GM18505 (cell line): ENCODE data around the gene EFCAB3.
A peak's percentile ranks its signal among the peaks of the same experiment; 100 is the strongest.
"Not testable (repeated sequence)": the region's sequence is repeated elsewhere in the genome, so short reads cannot be mapped to it uniquely, and the experiment has no call there.

Experiments
- ATAC-seq: cut with Tn5 transposase; IDR thresholded peaks from one replicate; pipeline ENCODE4 v1.9.1; 2021; ENCODE audit not compliant: unreplicated experiment
- POLR2A ChIP-seq: IDR thresholded peaks from 4 replicates; pipeline ENCODE4 v1.6.1; 2011; ENCODE audit warnings: borderline replicate concordance; ENCODE audit not compliant: insufficient read depth, insufficient read length; ENCODE audit errors: extremely low read depth

Gene EFCAB3

GRCh38 chr17:62380253-62380652 is at the start of gene EFCAB3:
TSS of gene EFCAB3 (plus strand) at chr17:62380553. CDS start at chr17:62382980, 2,427 bp downstream.
- TF ChIP-seq POLR2A, result no peak
- no peak for ATAC-seq

- no peak for ATAC-seq
- no peak for TF ChIP-seq POLR2A
Observed at GRCh38 chr17:62336527-62336926, 43.8 kb upstream of the EFCAB3 start.

GRCh38 chr17:62343764-62344270 is 36.5 kb upstream of the EFCAB3 start:
- no peak for TF ChIP-seq POLR2A
- no peak for ATAC-seq

- no peak for ATAC-seq
- TF ChIP-seq POLR2A, result no peak
Observed at GRCh38 chr17:62351176-62351575, 29.2 kb upstream of the EFCAB3 start.

GRCh38 chr17:62366191-62366590 is 14.2 kb upstream of the EFCAB3 start:
- no peak for TF ChIP-seq POLR2A
- no peak for ATAC-seq

GRCh38 chr17:62381561-62381960 is 1.2 kb downstream of the EFCAB3 start:
- ATAC-seq, result no peak
- TF ChIP-seq POLR2A, result no peak

GRCh38 chr17:62388856-62389255 is 8.5 kb downstream of the EFCAB3 start:
- no peak for TF ChIP-seq POLR2A
- no peak for ATAC-seq

- no peak for TF ChIP-seq POLR2A
- no peak for ATAC-seq
Observed at GRCh38 chr17:62392908-62393307, 12.6 kb downstream of the EFCAB3 start.

GRCh38 chr17:62398891-62399290 is 18.5 kb downstream of the EFCAB3 start:
- no peak for TF ChIP-seq POLR2A
- ATAC-seq, result no peak

GRCh38 chr17:62405451-62405850 is 25.1 kb downstream of the EFCAB3 start:
- no peak for TF ChIP-seq POLR2A
- ATAC-seq, result no peak

- ATAC-seq, result not testable (repeated sequence)
Observed at GRCh38 chr17:62413090-62413489, 32.7 kb downstream of the EFCAB3 start.

GRCh38 chr17:62423647-62424461 is 43.5 kb downstream of the EFCAB3 start, which contains the start of gene METTL2A:
TSS of gene METTL2A (plus strand) at chr17:62423897. CDS start at chr17:62423903, 6 bp downstream.
- peak; percentile 65 for TF ChIP-seq POLR2A
- ATAC-seq, result peak; percentile 87

- not testable (repeated sequence) for ATAC-seq
Observed at GRCh38 chr17:62426214-62426613, 45.9 kb downstream of the EFCAB3 start.

- ATAC-seq, result not testable (repeated sequence)
Observed at GRCh38 chr17:62435251-62435650, 54.9 kb downstream of the EFCAB3 start.

- ATAC-seq, result not testable (repeated sequence)
Observed at GRCh38 chr17:62441181-62441580, 60.8 kb downstream of the EFCAB3 start.
